Activated T-helper 1 cell treated with anti-CD3 and anti-CD28 coated beads, Interleukin-12 subunit alpha, Interleukin-12 subunit beta, Interleukin-2, Interleukin-4 antibody, amounts not matched to agents 30 ng/mL and 10 ng/mL and 1 ng/mL, durations not matched to agents 14 hours and 24 hours and 36 hours (primary cell): ENCODE results near the gene C6orf89. TPM values are rescaled to one million over a fixed set of nuclear protein-coding genes. Genes with fewer than 3 reads are reported as not detected.

Experiments used
- DNase-seq: peaks from one replicate; pipeline ENCODE4 v3.0.0; 2021; ENCODE audit warnings: low spot score
- H3K27ac Mint-ChIP-seq: one replicate; pipeline ENCODE4 v1.8.0; 2021; ENCODE audit warnings: mild to moderate bottlenecking, mixed read lengths
- H3K27me3 Mint-ChIP-seq: one replicate; pipeline ENCODE4 v1.8.0; 2022; ENCODE audit warnings: mild to moderate bottlenecking, moderate library complexity, mixed read lengths; ENCODE audit not compliant: insufficient read depth
- H3K36me3 Mint-ChIP-seq: one replicate; pipeline ENCODE4 v1.8.0; 2021; ENCODE audit warnings: low read depth, mixed read lengths
- H3K4me1 Mint-ChIP-seq: one replicate; pipeline ENCODE4 v1.8.0; 2021; ENCODE audit warnings: low read depth, mixed read lengths
- H3K4me3 Mint-ChIP-seq: one replicate; pipeline ENCODE4 v1.8.0; 2021; ENCODE audit warnings: mild to moderate bottlenecking, moderate library complexity, mixed read lengths
- H3K9me3 Mint-ChIP-seq: one replicate; pipeline ENCODE4 v1.8.0; 2021; ENCODE audit warnings: mixed read lengths
- intact Hi-C: fragments of 100-400 bp; cut with micrococcal nuclease; formaldehyde crosslinking; loops from one replicate; pipeline ENCODE4 v1.15.1; 2024
- total RNA-seq: library from RNA; stranded (reverse); gene quantifications from 2 replicates; pipeline ENCODE4 v1.2.3, GENCODE V29; 2022

C6orf89 gene
- total RNA-seq, 1 donor from 2014 or later: 31.5 TPM

GRCh38 chr6:36845233-36845632, 40.5 kb upstream of the C6orf89 start:
- DNase-seq: no peak
- Mint-ChIP-seq H3K36me3 (peaks cover 2% of the 10 kb centered on the region), H3K4me3 (no peak overlapping the region), H3K9me3 (no peaks in the 10 kb centered on the region), H3K4me1 (no peaks in the 10 kb centered on the region), H3K27ac (no peak overlapping the region), H3K27me3 (peaks cover 10% of the 10 kb centered on the region)
- intact Hi-C loops: no loop called here

DNA sequence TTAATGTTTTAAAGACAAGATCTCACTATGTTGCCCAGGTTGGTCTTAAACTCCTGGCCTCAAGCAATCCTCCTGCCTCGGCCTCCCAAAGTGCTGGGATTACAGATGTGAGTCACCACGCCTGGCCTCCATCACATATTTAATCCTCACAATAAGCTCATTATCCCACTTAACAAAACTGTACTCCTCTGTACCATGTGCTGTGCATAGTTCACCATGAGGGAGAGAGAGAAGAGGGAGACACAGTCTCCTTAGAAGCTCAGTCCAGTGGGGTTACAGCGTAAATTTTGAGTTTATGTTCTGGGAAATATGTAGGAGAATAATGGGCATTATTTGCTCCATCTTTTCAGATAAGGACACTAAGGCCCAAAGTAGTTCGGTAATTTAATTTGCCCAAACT, 38.6 kb upstream of the C6orf89 start:
- intact Hi-C loops: loop anchor here (2.0 kb wide), 1 partner anchor 14 kb away; no protein-coding TSS in a partner anchor
- peaks cover 8% of the 10 kb centered on the region for H3K36me3 Mint-ChIP-seq
- no peak overlapping the region for H3K4me3 Mint-ChIP-seq
- no peak overlapping the region for H3K27ac Mint-ChIP-seq
- DNase-seq: no peak
- peaks cover 2% of the 10 kb centered on the region for H3K27me3 Mint-ChIP-seq
- no peaks in the 10 kb centered on the region for H3K4me1 Mint-ChIP-seq
- H3K9me3 Mint-ChIP-seq: no peaks in the 10 kb centered on the region

- Mint-ChIP-seq H3K4me1 (no peaks in the 10 kb centered on the region), H3K27me3 (peaks cover 2% of the 10 kb centered on the region), H3K4me3 (no peak overlapping the region), H3K27ac (no peak overlapping the region), H3K9me3 (no peaks in the 10 kb centered on the region), H3K36me3 (peaks cover 14% of the 10 kb centered on the region)
- intact Hi-C loops: loop anchor here (2.0 kb wide), 1 partner anchor 13 kb away; no protein-coding TSS in a partner anchor
- no peak for DNase-seq
These were observed 37.8 kb upstream of the C6orf89 start for GRCh38 chr6:36847991-36848390.

- Mint-ChIP-seq H3K36me3 (peaks cover 16% of the 10 kb centered on the region), H3K4me3 (no peak overlapping the region), H3K4me1 (no peaks in the 10 kb centered on the region), H3K27me3 (no peaks in the 10 kb centered on the region), H3K27ac (no peak overlapping the region), H3K9me3 (no peaks in the 10 kb centered on the region)
- DNase-seq: no peak
- intact Hi-C loops: no loop called here
These were observed 36.9 kb upstream of the C6orf89 start for GRCh38 chr6:36848658-36849441.

DNA sequence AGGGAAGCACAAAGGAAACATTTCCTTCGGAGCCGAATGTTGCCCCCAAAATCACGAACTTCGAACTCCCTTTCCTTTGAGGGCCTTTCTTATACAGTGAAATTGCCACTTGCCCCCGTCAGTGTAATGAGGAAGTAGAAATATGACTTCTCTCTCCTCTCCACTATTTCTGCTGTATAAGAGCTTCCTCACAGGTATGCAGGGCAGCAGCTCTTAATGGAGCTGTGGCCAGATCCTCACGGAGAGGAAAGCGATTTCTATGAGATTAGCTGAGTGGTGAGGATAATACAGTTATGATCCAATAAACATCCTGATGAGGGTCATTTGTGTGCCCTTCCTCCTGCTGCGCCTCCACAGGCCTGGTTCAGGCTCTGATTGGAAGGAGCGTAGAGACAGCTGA, 35.7 kb upstream of the C6orf89 start:
- Mint-ChIP-seq H3K27ac (no peak overlapping the region), H3K36me3 (peaks cover 24% of the 10 kb centered on the region), H3K9me3 (no peaks in the 10 kb centered on the region), H3K4me3 (no peak overlapping the region), H3K4me1 (peaks cover 8% of the 10 kb centered on the region), H3K27me3 (no peaks in the 10 kb centered on the region)
- intact Hi-C loops: loop anchor here (5.0 kb wide), 2 partner anchors 68 to 233 kb away; no protein-coding TSS in a partner anchor
- DNase-seq: no peak

DNA sequence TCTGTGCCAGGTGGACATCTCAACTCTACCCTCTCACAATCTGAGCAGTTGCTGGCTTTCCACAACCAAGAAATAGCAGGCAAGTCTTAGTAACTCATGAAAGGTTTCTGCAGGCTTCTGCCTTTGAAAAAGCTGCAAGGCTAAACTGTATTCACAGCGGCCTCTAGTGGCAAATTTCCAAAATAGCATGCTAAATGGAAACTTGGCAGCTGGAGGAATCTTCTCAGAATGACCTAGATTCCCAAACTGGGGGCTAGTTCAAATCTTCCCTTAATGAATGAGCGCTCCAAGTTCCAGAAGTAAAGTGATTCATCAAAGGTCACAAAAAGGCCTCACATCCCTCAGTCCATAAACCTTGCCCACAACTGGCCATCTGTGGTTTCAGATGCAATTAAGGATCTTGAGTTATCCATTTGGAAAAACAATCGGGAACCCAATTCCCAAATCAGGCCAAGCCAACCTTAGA, 34.6 kb upstream of the C6orf89 start:
- intact Hi-C loops: loop anchor here (1.0 to 5.0 kb wide), 3 partner anchors 69 to 234 kb away; no protein-coding TSS in a partner anchor
- peak; percentile 26 for DNase-seq
- Mint-ChIP-seq H3K36me3 (peaks cover 25% of the 10 kb centered on the region), H3K4me1 (peaks cover 12% of the 10 kb centered on the region), H3K4me3 (no peak overlapping the region), H3K27ac (no peak overlapping the region), H3K27me3 (no peaks in the 10 kb centered on the region), H3K9me3 (no peaks in the 10 kb centered on the region)

- intact Hi-C loops: loop anchor here (1.0 to 5.0 kb wide), 3 partner anchors 69 to 234 kb away; no protein-coding TSS in a partner anchor
- H3K36me3 Mint-ChIP-seq: peaks cover 29% of the 10 kb centered on the region
- H3K4me3 Mint-ChIP-seq: no peak overlapping the region
- H3K27ac Mint-ChIP-seq: no peak overlapping the region
- peaks cover 12% of the 10 kb centered on the region for H3K4me1 Mint-ChIP-seq
- DNase-seq: no peak
- no peaks in the 10 kb centered on the region for H3K9me3 Mint-ChIP-seq
- no peaks in the 10 kb centered on the region for H3K27me3 Mint-ChIP-seq
These were observed 34.1 kb upstream of the C6orf89 start for GRCh38 chr6:36851626-36852025.

DNA sequence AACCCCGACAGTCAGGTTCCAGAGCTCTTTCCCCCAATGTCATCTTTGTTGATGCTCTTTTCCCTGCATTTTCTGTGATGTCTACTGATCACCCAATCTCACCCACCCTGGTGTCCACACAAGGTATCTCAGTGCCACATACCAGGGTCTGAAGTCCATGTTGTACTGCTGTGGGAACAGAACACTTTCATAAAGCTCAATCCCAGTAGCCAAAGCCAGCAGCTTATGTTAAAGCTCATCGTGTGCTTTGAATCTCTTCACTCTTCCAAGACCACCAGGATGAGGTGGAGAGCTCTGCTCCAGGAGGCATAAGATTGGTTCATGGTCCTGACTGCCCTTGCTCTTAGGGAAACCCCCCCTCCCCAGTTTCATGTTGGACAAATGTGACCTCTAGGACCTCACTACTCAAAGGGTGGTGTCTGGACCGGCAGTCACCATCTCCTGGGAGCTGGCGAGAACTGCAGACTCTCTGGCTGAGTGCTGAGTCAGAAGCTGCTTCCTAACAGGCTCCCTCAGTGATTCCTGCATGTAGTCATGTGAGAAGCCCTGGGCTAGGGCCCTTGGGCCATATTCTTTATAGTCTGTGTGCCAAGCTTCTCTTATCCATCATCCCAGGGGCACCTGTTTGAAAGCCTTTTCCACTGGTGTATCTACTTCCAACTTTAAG, 33.1 kb upstream of the C6orf89 start:
- Mint-ChIP-seq H3K27me3 (no peaks in the 10 kb centered on the region), H3K4me3 (no peak overlapping the region), H3K36me3 (peaks cover 33% of the 10 kb centered on the region), H3K4me1 (peaks cover 12% of the 10 kb centered on the region), H3K27ac (no peak overlapping the region), H3K9me3 (no peaks in the 10 kb centered on the region)
- DNase-seq: no peak
- intact Hi-C loops: loop anchor here (5.0 kb wide), 2 partner anchors 70 to 235 kb away; no protein-coding TSS in a partner anchor

DNA sequence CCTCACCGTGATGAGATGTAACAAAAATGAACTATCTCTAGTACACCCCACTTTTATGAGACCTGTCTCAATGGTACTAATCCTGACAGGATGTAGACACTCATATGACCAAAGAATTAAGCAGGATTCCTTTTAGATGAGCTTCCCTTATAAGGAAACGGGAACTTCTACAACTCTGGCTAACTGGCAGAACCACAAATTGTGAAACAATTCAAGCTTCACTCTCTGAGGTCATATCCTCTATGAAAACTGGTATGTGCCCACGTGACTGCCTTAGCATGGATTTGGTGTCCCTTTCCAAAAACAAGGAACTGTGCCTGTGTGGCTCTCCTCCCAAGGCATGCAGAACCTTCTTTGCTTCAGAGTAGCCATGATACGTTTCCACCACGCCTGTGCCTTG, 32.4 kb upstream of the C6orf89 start:
- no peak overlapping the region for H3K27ac Mint-ChIP-seq
- H3K4me3 Mint-ChIP-seq: no peak overlapping the region
- H3K27me3 Mint-ChIP-seq: no peaks in the 10 kb centered on the region
- no peak for DNase-seq
- peaks cover 33% of the 10 kb centered on the region for H3K36me3 Mint-ChIP-seq
- no peaks in the 10 kb centered on the region for H3K9me3 Mint-ChIP-seq
- intact Hi-C loops: loop anchor here (5.0 kb wide), 2 partner anchors 71 to 236 kb away; no protein-coding TSS in a partner anchor
- H3K4me1 Mint-ChIP-seq: peaks cover 12% of the 10 kb centered on the region

GRCh38 chr6:36855750-36856149, 30.0 kb upstream of the C6orf89 start:
- no peaks in the 10 kb centered on the region for H3K27me3 Mint-ChIP-seq

GRCh38 chr6:36856277-36856676, 29.5 kb upstream of the C6orf89 start:
- no peak for DNase-seq
- H3K27ac Mint-ChIP-seq: no peak overlapping the region
- H3K36me3 Mint-ChIP-seq: peaks cover 36% of the 10 kb centered on the region
- no peak overlapping the region for H3K4me3 Mint-ChIP-seq
- no peaks in the 10 kb centered on the region for H3K9me3 Mint-ChIP-seq
- peaks cover 22% of the 10 kb centered on the region for H3K4me1 Mint-ChIP-seq
- no peaks in the 10 kb centered on the region for H3K27me3 Mint-ChIP-seq
- intact Hi-C loops: no loop called here

More at GRCh38 chr6:36855750-36856149, 30.0 kb upstream of the C6orf89 start:
- peaks cover 17% of the 10 kb centered on the region for H3K4me1 Mint-ChIP-seq
- H3K27ac Mint-ChIP-seq: no peak overlapping the region
- DNase-seq: no peak
- intact Hi-C loops: no loop called here
- peaks cover 39% of the 10 kb centered on the region for H3K36me3 Mint-ChIP-seq
- H3K4me3 Mint-ChIP-seq: no peak overlapping the region
- no peaks in the 10 kb centered on the region for H3K9me3 Mint-ChIP-seq

- H3K27me3 Mint-ChIP-seq: no peaks in the 10 kb centered on the region
- H3K4me3 Mint-ChIP-seq: no peak overlapping the region
- peaks cover 23% of the 10 kb centered on the region for H3K4me1 Mint-ChIP-seq
- peaks cover 39% of the 10 kb centered on the region for H3K36me3 Mint-ChIP-seq
- no peak for DNase-seq
- intact Hi-C loops: no loop called here
- H3K27ac Mint-ChIP-seq: no peak overlapping the region
- H3K9me3 Mint-ChIP-seq: no peaks in the 10 kb centered on the region
These were observed 28.4 kb upstream of the C6orf89 start for GRCh38 chr6:36857325-36857724.

- Mint-ChIP-seq H3K27me3 (no peaks in the 10 kb centered on the region), H3K9me3 (no peaks in the 10 kb centered on the region), H3K36me3 (peaks cover 40% of the 10 kb centered on the region), H3K4me3 (no peak overlapping the region), H3K4me1 (peaks cover 28% of the 10 kb centered on the region), H3K27ac (no peak overlapping the region)
- no peak for DNase-seq
- intact Hi-C loops: no loop called here
These were observed 27.3 kb upstream of the C6orf89 start for GRCh38 chr6:36858407-36858981.
